GM12873 (cell line): ENCODE results near the gene UBL4A.

Experiments
- CTCF ChIP-seq: IDR thresholded peaks from 2 replicates; pipeline ENCODE4 v1.5.1; 2012; ENCODE audit warnings: low read depth, mild to moderate bottlenecking, moderate library complexity, low read length, control low read depth; ENCODE audit not compliant: insufficient read depth; ENCODE audit errors: missing control alignments

UBL4A gene

GRCh38 chrX:154526901-154527675 lies 40.7 kb upstream of the UBL4A start:
- peak; percentile 65 for TF ChIP-seq CTCF

DNA sequence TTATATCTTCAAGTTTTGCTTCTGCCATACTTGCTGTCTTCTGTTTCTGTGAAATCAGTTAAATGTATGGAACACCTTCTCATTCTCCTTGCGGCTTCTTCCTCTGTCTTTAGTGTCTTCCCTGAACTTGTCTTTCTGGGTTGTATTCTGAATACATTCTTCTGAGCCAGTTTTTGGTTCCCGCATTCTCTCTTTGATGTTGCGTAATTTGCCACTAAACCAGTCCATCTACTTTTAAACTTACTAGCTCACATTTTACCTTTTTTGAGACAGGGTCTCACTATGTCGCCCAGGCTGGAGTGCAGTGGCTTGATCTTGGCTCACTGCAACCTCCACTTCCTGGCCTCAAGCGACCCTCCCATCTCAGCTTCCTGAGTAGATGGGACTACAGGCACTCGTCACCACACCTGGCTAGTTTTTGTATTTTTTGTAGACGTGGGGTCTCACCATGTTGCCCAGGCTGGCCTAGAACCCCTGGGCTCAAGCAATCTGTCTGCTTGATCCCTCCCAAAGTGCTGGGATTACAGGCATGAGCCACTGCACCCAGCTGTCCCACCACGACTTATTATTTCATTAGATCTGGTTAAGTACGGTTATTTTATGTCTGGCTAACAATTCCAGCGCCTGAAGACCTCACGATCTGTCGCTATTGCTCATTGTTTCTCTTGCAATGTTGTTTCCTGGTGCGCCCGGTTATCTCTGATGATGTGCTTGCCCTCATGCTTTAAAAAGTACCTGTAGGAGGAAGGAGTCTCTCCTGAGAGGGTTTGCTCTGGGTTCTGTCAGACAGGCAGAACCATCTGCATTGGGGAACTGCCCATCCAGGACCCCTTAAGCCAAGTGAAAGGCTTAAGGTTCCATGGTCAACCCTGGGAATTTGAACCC lies 39.4 kb upstream of the UBL4A start:
- no peak for TF ChIP-seq CTCF

DNA sequence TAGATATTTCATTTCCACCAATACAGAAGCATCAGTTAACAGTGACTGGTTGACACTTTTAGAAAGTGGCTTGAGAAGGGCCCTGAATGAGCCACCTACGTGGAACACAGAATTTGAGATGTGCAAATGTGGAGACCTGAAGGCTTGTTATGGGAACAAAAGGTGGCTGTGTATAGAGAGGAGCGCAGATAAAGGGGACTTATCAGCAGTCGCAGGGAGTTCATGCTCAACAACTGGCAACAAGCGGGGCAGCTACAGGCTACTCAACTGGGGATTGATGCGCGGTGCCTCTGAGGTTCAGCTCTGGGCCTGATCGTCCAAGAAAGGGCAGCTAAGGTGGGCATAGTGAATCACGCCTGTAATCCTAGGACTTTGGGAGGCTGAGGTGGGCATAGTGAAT lies 33.0 kb upstream of the UBL4A start:
- no peak for TF ChIP-seq CTCF

DNA sequence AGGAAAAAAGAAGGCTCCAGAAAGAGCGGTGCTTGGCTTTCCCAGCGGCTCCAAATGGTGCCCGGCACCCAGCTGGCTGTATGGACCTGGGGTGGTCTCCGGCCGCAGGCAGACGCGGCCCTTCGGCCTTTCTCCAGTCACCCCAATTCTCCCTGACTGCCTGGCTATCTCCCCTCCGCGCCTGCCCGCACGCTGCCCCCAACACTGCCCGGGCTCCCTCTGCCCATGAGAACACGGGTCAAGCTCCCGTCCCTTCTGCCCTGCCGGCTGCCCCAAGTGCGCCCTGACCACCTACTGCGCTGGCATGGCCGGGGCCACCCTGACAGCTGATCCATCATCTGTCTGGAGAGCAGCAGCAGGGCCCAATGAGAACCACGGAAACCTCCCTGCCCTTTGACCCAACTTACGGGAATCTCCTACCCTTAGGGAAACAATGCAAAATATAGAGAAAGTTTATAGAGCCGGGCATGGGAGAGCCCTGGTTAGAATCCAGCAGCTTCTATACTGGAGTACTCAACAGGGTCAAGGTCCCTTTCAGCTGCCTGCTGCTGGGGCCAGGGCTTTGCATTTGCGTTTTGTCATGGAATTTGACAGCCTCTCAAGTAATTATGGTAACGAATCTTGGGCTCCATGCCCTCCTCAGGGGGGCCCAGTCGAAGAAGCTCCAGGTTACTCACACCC lies 30.8 kb upstream of the UBL4A start:
- no peak for TF ChIP-seq CTCF

DNA sequence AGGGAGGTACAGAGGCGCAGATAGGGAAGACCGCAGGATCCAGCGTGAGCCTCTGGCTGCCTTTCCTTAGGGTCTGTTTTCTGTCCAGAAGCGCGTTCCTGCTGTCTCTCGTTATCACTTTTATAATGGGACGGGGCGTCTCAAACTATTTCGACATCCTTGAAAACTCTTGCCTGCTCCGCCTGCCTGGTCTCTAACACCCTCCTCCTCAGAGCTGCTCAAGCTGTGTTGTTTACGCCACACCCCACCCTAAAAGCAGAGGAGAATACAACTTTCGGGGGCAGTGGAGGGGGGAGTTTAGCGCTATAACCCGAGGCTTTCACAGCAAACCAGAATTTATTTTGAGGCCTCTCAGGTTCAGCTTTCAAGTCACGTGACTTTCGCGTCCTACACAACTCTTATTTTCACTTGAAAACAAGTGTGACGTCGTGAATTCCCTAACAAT lies 30.3 kb upstream of the UBL4A start:
- no peak for TF ChIP-seq CTCF

- no peak for TF ChIP-seq CTCF
These were observed 29.7 kb upstream of the UBL4A start, which contains the start of gene FAM3A for GRCh38 chrX:154515966-154516655. Gene FAM3A (minus strand): TSS chrX:154516232. CDS start chrX:154515772, 460 bp downstream.
